HG03520 (cell line): ENCODE measurements around the gene HOXB5.

ENCODE experiments used
- ATAC-seq: cut with Tn5 transposase; IDR thresholded peaks from one replicate; pipeline ENCODE4 v1.9.1; 2021; ENCODE audit warnings: mild to moderate bottlenecking, moderate library complexity; ENCODE audit not compliant: unreplicated experiment

Gene HOXB5

DNA sequence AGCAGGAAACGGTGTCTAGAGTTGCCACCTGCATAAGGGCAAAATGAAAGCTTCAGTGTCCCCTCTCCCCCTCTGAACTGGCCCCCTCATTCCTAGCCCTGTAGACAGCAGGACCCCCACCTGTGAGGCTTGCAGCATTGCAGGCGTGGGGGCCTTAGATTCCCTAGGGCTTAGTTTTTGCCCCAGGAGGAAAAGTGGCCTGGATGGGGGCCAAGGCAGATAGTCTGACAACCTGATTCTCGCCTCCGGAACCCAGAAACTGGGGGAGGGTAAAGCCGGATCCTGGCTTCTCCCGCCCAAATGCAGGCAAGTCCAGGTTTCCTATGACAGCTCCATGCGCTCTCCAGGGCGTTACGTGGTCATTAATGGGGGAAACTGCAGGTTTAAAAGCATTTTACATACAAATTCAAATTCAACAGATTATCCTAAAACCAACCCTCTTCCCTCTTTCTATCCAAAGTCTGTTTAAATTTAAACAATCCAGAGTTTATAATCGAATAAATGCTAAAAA lies 11.9 kb upstream of the HOXB5 start:
- no peak for ATAC-seq

GRCh38 chr17:48604770-48605329 lies 11.3 kb upstream of the HOXB5 start, which contains the start of gene HOXB6:
Gene HOXB6, minus strand, starts transcription at chr17:48604986. Its CDS starts 6,836 bp downstream, at chr17:48598150.
- no peak for ATAC-seq

- ATAC-seq, result no peak
Observed at GRCh38 chr17:48603959-48604769, 10.6 kb upstream of the HOXB5 start.

- ATAC-seq, result no peak
Observed at GRCh38 chr17:48601539-48602425, 8.2 kb upstream of the HOXB5 start.

DNA sequence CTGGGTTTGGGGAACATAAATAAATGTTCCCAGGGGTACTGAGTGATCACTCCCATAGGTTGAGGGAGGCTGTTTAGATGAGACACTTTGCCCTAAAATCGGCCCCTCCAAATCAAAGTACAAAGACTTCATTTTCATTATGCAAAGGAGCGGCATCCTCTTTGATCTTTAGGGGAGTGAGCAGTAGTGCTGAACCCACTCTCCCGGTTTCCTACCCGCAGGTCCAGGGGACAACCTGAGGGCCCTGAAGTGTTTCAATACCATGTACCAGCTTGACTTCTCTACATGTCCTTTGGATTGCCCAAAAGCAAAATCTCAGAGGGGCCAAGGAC lies 7.6 kb upstream of the HOXB5 start:
- ATAC-seq, result no peak

DNA sequence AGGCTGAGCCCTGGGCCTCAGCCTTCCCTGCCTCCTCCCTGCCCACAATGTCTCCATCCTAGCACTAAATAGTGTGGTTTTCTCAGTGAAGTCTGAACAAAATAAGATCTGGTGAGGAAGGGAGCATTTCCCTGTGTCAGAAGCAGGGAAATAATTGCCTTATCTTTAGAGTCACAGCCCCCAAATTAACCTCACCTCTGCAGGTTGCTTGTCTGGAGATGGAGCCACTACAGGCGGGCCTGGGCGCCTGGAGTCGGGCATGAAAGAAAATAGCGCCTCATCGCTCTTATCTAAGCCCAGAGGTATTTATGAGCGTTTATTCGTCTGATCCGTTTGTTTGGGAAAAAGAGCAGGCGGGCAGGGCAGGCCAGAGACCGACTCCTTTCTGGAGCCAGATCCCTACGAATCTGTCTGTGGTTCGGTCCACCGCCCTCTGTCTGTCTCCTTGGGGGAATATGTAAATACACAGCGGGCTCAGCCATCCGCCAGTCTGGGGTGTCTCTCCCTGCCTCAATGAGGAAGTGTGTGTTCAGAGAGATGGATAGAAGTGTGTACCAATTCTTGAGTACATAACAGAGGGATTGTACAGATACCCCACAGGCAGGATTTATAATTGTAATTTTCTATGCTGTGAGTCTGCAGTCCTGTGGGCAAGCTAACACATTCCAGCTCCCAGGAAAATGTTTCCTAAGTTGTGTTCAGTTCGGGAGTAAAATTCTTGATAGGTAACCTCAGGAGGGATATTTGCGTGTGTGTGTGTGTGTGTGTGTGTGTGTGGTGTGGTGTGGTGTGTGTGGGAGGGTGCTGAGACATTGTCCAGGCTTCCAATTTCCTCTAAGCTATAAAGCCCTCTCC lies 6.9 kb upstream of the HOXB5 start:
- ATAC-seq, result no peak

DNA sequence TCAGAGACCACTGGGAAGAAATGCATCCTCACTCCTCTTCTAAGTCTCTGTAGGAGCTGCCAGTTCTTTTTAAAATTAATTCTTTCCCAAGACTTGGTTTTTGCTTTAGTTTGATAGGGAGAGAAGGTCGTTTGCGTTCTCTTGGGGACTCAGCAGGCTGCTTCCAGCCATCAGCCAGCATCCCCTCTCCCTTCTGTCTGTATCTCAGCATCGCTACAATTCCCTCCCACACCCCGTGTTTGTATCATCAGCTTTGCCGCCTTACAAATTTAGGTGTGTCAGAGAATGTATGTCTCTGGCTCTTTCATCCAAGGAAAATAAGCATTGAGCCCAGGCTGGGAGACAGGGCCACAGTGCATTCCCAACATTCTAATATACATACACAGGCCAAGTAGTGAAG lies 5.8 kb upstream of the HOXB5 start:
- ATAC-seq, result no peak

GRCh38 chr17:48598736-48599135 lies 5.2 kb upstream of the HOXB5 start:
- no peak for ATAC-seq

DNA sequence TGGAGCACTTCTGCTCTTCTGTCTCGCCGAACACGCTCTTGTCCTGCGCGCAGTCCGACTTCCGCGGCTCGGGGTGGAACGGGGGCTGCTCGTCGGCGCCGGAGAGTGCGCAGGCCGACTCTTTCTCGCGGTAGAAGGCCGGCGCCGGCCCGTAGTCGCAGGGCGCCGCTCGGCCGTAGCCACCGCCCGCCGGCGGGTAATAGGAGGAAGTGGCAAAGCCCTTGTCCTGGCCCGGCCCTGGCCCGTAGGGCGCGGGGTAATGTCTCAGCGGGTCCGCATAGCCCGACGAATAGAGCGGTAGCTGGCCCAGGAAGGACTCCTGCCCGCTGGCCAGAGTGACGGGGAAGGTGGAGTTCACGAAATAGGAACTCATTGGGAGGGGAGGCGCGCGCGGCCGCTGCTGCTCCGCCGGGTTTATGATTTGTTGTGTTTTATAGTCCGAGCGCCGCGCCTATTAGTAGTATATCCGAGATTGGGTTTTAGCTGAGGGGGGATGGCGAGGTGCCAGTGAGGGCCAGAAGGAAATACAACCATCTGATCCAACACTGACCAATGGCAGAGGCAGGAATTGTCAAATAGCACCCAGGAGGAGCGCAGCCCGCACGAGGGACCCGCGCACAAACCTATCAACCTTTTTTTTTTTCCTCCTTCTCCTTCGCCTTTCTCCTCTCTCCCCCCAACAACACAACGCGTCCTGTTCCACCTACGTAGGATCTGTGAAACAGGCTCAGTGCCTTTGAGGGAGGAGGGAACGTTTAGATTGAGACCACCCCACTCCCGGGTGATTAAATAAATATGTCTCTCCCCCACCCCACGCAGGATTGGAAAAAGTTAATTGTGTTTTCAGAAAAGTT lies 4.4 kb upstream of the HOXB5 start:
- no peak for ATAC-seq

DNA sequence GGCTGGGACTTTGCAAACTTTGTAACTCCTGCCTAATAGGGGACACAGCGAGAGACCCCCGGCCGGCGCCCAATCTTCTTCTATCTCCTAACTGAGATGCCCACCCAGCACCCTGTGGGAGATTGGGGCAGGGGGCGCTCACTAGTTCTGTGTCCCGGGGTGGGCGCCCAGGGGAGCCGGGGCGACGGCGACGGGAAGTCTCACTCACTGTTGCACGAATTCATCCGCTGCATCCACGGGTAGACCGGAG lies 3.9 kb upstream of the HOXB5 start:
- ATAC-seq, result no peak

GRCh38 chr17:48596735-48597527 lies 3.4 kb upstream of the HOXB5 start:
- ATAC-seq, result no peak

- ATAC-seq, result no peak
Observed at GRCh38 chr17:48596000-48596734, 2.6 kb upstream of the HOXB5 start.

- no peak for ATAC-seq
Observed at GRCh38 chr17:48595278-48595999, 1.9 kb upstream of the HOXB5 start.

- ATAC-seq, result no peak
Observed at GRCh38 chr17:48594538-48595277, 1.1 kb upstream of the HOXB5 start.

DNA sequence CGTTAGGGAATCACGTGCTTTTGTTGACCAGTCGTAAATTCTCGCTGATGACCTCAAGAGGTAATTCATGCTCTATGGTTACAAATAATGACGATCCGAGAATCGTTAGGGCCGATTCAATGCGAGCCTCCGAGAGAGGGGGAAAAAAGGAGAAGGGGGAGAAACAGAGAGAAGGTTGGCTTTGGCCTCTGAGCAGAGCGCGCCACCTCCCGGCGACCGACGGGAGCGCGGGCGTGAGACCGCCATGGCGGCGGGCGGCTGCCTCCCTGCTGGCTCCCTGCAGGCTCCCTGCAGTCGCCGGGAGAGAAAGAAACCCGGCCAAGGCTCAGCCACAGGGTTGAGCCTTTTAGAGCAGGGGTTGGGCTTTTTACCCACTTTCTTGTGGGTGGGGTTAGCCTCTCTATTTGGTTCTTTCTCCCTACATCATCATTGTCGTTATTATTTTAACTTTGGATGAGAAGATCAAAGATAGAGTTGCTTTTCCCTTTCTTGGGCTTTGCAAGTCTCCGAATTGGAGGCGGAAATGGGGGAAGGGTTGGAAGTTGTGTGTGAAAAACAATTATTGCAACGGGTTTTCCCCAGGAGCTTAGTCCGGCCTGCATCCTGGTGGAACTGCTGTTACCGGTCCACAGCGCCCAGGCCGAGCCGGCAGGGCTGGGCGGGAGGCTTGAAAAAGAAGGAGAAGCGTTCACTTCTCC lies 410 bp upstream of the HOXB5 start:
- no peak for ATAC-seq

DNA sequence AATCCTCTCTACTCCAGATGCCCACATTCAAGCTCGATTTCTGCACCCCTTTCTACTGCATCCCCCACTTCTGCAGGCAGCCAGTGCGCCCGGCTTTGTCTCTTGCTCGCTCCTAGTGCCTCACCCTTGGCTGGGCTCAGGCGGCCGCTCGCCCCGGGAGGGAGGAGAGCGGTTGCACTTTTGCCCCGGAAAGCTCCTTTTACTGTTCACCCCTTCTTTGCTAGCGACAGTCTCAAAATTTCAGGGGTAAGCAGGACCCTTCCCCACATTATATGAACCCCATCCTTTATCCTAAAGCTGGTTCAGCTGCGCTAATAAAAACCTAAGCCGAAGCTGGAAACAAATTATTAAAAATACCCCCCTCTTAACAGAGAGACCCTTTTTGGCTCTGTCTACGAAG lies 1.0 kb downstream of the HOXB5 start:
- ATAC-seq, result no peak
